ENCODE measurements around the gene RPN2. TPM values are rescaled to one million over a fixed set of nuclear protein-coding genes. Genes with fewer than 3 reads are reported as not detected.
A peak's percentile ranks its signal among the peaks of the same experiment; 100 is the strongest.

RPN2 gene
- total and polyA plus RNA-seq, 10 donors = 45.7 to 161 (median 129) TPM

DNA sequence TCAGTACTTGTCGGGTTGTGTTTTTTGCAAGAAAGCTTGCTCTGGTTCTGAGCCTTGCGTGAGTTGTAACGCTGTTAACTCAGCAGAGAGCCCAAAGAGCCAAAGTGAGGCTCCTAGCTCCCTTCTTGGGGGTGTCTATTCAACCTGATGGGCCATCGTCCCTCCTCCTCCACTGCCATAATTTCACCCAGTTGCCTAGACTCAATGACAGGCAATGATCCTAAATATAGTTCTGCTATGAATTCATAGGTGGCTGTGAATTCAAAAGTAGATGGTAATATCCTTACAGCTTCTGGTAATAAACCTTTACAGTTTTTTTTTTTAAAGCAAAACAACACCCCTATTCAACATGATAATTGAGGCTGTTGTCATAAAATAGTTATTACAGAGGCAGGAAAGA lies 43.0 kb downstream of the RPN2 start:
- Histone ChIP-seq H3K36me3 (peaks cover 0 to 100% (median 73%) of the 10 kb centered on the region in 6 donors), H3K27me3 (replicated peaks in 1 of 7) (no peaks in the 10 kb centered on the region), H3K27ac (no peak overlapping the region), H3K4me1 (peaks cover 0 to 42% (median 5%) of the 10 kb centered on the region in 6 donors), H3K9me3 (no peaks in the 10 kb centered on the region), H3K4me3 (no peak overlapping the region)
- WGBS, 5 donors = 94 to 100% (median 98%) methylated on average over 4 of the region's 4 CpGs
- TF ChIP-seq POLR2A (IDR thresholded peaks at IDR 0.05) (no peak), POLR2AphosphoS5 (IDR thresholded peaks at IDR 0.05) (no peak)
- TF ChIP-seq, protein P1, sequence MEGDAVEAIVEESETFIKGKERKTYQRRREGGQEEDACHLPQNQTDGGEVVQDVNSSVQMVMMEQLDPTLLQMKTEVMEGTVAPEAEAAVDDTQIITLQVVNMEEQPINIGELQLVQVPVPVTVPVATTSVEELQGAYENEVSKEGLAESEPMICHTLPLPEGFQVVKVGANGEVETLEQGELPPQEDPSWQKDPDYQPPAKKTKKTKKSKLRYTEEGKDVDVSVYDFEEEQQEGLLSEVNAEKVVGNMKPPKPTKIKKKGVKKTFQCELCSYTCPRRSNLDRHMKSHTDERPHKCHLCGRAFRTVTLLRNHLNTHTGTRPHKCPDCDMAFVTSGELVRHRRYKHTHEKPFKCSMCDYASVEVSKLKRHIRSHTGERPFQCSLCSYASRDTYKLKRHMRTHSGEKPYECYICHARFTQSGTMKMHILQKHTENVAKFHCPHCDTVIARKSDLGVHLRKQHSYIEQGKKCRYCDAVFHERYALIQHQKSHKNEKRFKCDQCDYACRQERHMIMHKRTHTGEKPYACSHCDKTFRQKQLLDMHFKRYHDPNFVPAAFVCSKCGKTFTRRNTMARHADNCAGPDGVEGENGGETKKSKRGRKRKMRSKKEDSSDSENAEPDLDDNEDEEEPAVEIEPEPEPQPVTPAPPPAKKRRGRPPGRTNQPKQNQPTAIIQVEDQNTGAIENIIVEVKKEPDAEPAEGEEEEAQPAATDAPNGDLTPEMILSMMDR (IDR thresholded peaks at IDR 0.05 in 8 of 11, conservative IDR thresholded peaks at IDR 0.05 in 3 of 11) = no peak
- intact Hi-C loops (cut with DNase I; ENCODE audit: low total_unique reads) = no loop called here
- no peak for DNase-seq

DNA sequence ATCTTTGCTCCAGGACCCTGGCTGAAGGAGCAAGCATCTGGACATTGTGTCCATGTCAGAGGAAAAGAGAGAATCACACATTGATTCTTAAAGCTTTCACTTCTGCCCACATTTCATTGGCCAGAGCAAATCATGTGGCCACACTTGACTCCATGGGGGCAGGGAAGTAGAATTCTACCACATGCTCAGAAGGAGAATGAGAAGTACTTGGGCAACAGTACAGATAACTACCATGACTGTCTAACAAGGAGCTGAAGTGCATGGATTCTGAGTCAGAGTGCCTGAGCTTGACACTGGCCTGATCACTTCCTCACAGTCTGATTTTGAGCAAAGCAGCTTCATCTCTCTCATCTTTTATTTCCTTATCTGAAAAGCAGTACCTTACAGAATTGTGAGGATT lies 43.9 kb downstream of the RPN2 start:
- intact Hi-C loops (cut with DNase I; ENCODE audit: low total_unique reads) = no loop called here
- no peaks in the 10 kb centered on the region for H3K27me3 ChIP-seq (replicated peaks in 1 of 7)
- DNase-seq = no peak
- TF ChIP-seq POLR2A (IDR thresholded peaks at IDR 0.05) = no peak
- TF ChIP-seq POLR2AphosphoS5 (IDR thresholded peaks at IDR 0.05) = peak in 1 of 3 donors; percentile 33
- TF ChIP-seq, protein P1 (IDR thresholded peaks at IDR 0.05 in 8 of 11, conservative IDR thresholded peaks at IDR 0.05 in 3 of 11) = no peak
- H3K27ac ChIP-seq = peak overlapping the region in 3 of 8 donors; percentile 25 to 37 (median 29)
- H3K4me1 ChIP-seq = peaks cover 0 to 42% (median 5%) of the 10 kb centered on the region in 6 donors
- peaks cover 0 to 100% (median 73%) of the 10 kb centered on the region in 6 donors for H3K36me3 ChIP-seq
- no peaks in the 10 kb centered on the region for H3K9me3 ChIP-seq
- no peak overlapping the region for H3K4me3 ChIP-seq

DNA sequence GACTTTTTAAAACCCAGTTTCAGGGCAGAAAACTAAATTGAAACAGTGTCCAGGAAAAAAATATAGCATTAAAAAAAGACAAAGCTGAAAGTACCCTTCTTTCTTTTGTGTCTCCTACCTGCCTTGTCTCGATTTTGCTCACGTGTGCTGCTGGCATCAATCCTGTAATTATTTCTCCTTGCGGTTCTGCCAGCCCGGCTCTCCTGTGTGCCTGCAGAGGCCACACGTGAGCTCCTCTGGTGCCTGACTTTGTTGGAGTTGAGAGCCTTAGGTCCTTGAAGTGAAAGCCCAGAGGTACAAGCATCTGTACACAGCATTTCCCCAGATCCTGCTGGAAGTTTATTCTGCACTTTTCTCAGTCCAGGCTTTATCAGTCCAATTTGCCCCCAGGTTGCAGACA lies 46.0 kb downstream of the RPN2 start:
- no peaks in the 10 kb centered on the region for H3K9me3 ChIP-seq
- no peaks in the 10 kb centered on the region for H3K27me3 ChIP-seq (replicated peaks in 1 of 7)
- no peak overlapping the region for H3K4me3 ChIP-seq
- no peak for DNase-seq
- TF ChIP-seq, protein P1 (IDR thresholded peaks at IDR 0.05 in 8 of 11, conservative IDR thresholded peaks at IDR 0.05 in 3 of 11) = no peak
- TF ChIP-seq POLR2A (IDR thresholded peaks at IDR 0.05) (no peak), POLR2AphosphoS5 (IDR thresholded peaks at IDR 0.05) (no peak)
- peaks cover 0 to 34% (median 5%) of the 10 kb centered on the region in 6 donors for H3K4me1 ChIP-seq
- 92 to 98% (median 94%) methylated on average over 5 of the region's 5 CpGs for WGBS, 5 donors
- peaks cover 3 to 100% (median 82%) of the 10 kb centered on the region in 6 donors for H3K36me3 ChIP-seq
- intact Hi-C loops (cut with DNase I; ENCODE audit: low total_unique reads) = no loop called here
- H3K27ac ChIP-seq = no peak overlapping the region

DNA sequence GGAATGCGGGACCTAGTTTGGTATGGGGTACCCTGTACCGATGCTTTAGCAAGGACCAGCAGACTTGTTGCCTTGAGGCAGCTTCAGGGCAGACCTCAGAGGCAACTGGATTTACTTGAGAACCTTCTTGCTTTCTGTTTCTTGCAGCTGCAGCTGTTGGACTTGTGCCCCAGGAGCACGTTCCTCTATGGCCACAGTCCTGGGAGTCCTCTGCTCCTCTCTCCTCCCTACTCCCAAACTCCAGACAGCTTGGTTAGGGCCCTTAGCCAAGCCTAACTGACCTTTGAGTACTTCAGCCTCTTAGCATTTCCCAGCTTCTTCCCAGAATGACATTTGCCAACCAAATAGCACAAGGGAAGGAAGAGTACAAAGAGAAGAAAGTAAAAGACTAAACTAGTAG lies 47.8 kb downstream of the RPN2 start:
- peaks cover 0 to 20% (median 5%) of the 10 kb centered on the region in 6 donors for H3K4me1 ChIP-seq
- H3K27me3 ChIP-seq (replicated peaks in 1 of 7) = no peaks in the 10 kb centered on the region
- TF ChIP-seq POLR2A (IDR thresholded peaks at IDR 0.05) (no peak), POLR2AphosphoS5 (IDR thresholded peaks at IDR 0.05) (no peak)
- TF ChIP-seq, protein P1 (IDR thresholded peaks at IDR 0.05 in 8 of 11, conservative IDR thresholded peaks at IDR 0.05 in 3 of 11) = no peak
- H3K9me3 ChIP-seq = no peaks in the 10 kb centered on the region
- H3K4me3 ChIP-seq = no peak overlapping the region
- H3K27ac ChIP-seq = peak overlapping the region in 3 of 8 donors; percentile 13 to 39 (median 35)
- WGBS, 5 donors = 75 to 91% (median 85%) methylated on average over 3 of the region's 3 CpGs
- H3K36me3 ChIP-seq = peaks cover 3 to 100% (median 90%) of the 10 kb centered on the region in 6 donors
- DNase-seq = no peak
- intact Hi-C loops (cut with DNase I; ENCODE audit: low total_unique reads) = no loop called here
